OCI-LY3 (cell line): Measurements from ENCODE around the gene PRMT2.

Experiments
- CTCF ChIP-seq: fragments of 200-600, 300-600 bp; sonication (generic); IDR thresholded peaks from 2 replicates; pipeline ENCODE4 v1.5.1; 2014; ENCODE audit warnings: antibody characterized with exemption, low read length, low read depth
- EZH2phosphoT487 ChIP-seq: fragments of 200-600 bp; shearing (Covaris generic); IDR thresholded peaks from 2 replicates; pipeline ENCODE4 v1.6.1; 2018; ENCODE audit warnings: antibody characterized with exemption, mixed run types, low read depth

DNA sequence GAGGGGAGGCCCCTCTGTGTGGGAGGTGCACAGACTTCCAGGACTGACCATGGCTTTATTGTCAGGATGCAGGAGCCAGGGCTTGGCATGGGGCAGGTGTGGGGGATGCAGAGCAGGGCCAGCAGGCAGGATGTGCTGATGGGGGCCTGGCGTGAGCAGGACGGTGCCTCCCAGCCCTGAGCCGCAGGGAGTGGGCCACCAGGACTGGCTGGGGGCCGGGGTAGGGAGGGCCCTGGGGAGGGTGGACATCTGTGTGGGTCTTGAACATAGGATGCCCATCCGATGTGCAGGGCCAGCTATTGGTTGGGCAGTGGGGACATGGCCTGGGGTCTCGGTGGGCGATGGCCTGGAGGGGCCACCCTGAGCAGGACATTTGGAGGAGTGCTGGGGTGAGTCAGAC is 15.6 kb downstream of the PRMT2 start:
- no peak for TF ChIP-seq EZH2phosphoT487
- no peak for TF ChIP-seq CTCF
